ENCODE measurements around the gene PSMA6. TPM values are rescaled to one million over a fixed set of nuclear protein-coding genes. Genes with fewer than 3 reads are reported as not detected.
A peak's percentile ranks its signal among the peaks of the same experiment; 100 is the strongest.
"Not testable (repeated sequence)": the region's sequence is repeated elsewhere in the genome, so short reads cannot be mapped to it uniquely, and the experiment has no call there.

The PSMA6 gene
- 258 and 267 TPM in 2 replicates for total RNA-seq

DNA sequence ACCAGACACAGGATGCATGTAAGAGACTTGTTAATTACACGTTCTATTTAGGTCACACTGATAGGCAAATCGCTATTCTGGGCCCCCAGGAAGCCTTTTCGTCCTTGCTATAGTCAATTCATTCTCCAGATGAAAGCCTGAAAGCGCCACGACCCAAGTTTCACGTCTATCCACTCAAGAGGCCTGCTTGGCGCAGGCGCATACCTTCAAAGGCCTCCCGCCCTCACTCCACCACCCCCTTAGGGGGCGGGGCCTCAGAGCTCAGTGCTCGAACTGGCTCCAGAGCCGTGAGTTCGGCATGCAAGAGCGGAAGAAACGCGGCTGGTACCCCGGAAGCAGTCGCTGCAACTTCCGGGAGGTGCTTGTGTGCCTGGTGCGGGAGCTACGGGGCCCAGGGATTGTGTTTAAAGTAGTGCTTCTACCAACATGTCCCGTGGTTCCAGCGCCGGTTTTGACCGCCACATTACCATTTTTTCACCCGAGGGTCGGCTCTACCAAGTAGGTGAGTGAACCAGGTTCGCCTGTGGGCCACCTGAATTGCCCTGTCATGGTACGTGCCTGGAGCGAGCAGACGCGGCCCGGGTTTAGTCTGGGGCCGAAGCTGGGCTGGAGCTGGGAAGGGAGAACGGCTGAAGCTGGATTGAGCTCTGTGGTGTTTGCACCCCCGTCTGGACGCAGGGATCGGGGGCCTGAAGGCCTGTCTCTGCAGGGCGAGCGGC is at the start of gene PSMA6:
PSMA6 (plus strand) TSS at position 332 of the 719 bp plus-strand sequence; CDS start at position 427, 95 bp downstream.
- peak; percentile 96 for DNase-seq (ENCODE audit: low read depth, low spot score)

DNA sequence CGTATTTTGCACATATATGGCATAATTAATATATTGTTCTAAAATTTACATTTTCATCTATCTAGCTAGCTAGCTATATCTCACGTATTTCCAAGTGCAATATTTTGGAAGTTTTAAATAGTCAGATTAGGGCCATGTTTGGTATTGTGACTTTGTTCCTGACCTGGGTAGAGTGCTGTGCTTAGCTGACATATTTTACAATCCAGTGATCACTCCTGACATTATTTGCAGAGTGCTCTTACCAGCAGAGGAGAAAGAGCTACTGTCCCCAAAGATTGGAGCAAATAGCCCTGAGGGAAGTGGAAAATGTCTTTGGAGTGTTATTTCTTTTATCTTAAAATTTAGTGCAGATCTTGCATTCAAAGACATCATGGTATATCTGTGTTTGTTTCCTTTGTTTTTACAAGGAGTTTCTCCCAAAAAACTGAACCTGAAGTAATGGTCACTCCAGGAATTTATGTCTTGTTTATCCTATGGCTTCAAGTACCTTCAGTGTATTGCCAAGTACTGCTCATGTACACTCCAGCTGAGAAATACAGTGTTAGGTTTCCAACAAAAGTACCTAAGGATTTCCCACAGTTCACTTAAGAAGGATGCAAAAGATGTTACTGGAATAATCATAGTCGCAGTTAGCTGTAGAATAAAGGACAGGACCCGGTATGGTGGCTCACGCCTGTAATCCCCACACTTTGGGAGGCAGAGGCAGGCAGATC is 49.4 kb upstream of the PSMA6 start:
- no peak for DNase-seq (ENCODE audit: low read depth, low spot score)

DNA sequence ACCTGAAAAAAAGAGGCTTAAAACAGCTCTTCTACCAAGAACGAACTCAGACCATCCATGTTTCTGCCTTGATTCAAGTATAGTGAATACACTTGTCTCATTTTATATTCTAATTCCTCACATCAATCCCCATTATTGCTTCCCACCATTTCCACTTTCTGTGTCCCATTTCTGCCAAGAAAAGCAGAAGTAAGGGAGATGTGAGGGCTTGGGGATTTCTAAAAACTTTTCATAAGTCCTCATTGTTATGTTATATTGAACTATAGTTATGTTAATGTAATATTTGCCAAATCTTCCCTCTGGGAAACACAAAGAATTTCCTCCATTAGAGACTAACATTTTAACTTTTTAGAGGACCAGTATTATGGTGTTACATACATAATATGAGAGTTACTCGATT is 48.2 kb upstream of the PSMA6 start:
- DNase-seq (ENCODE audit: low read depth, low spot score), result no peak

DNA sequence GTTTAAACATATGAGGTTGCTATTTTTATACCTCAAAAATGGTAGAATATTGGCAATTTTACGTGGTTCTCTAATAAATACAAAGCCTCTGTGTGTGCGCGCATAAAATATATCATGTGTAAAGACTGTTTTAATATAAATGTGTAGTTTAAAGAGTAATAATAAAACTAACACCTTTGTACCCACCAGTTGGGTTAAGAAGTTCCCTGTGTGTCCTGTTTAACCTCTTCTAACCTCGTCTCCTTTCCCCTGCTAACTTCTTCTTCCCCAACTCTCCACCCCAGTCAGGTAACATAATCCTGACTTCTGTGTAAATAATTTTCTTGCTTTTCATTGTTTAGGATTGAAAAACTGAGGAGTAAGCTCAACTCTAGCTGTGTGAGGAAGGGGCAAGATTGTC is 47.6 kb upstream of the PSMA6 start:
- DNase-seq (ENCODE audit: low read depth, low spot score), result no peak

DNA sequence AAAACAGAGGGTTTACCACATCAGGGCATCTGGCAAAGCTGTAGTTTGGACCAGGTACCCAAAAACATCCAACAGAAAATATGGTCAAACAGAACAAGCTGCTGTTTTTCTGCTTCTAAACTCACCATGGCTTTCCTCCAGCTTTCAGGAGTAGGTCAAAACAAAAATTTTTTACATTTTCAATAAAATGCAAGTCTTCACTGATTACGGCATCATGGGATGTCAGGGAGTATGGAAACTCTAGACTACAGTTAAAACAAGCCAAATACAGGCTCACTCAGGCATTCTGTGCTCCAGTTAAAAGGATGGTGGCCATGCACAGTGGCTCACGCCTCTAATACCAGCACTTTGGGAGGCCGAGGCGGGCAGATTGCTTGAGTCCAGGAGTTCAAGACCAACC is 47.1 kb upstream of the PSMA6 start:
- no peak for DNase-seq (ENCODE audit: low read depth, low spot score)

DNA sequence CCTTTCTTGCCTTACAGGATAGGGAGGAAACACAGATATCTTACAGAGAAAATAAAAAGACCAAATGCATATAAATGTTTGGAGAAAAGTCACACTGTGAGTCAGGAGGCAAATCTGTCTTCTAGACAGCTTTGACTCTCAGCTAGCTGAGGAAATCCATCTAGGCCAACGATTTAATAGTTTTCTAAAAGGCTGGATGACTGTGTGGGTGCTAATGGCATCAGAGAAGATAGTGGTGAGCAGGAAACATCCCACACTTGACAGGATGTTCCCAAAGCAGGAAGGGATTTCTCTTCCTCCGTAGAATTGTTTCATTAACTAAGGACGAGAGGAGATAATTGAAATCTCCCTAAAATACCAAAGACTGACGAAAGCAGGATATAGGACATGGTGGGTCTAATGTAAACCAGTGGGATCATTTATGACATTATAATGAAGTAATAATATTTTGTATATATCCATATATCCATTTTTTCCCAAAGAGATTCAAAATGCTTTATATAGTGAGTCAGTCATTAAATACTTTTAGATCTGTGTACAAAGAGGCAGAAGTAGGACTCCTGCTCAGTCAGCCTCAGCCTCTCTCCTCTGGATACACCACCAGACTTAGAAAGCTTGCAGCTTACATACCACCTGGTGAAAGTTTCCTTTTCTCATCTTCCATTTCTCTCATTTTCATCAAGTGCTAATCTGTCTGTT is 44.3 kb upstream of the PSMA6 start:
- no peak for DNase-seq (ENCODE audit: low read depth, low spot score)

DNA sequence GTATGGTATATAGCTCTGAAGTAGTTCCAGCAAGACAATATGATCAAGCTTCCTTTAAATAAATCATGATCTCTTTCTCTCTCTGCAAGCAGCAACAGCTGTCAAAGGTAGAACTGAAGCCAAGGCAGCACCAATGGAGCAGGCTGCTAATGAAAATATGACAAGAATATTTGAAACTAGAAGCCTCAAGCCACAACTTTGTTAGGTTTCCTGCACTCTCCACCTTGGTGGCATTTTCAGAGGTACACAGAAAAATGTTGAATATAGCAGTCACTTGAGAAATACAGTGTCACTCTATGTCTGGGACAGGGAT is 43.8 kb upstream of the PSMA6 start:
- no peak for DNase-seq (ENCODE audit: low read depth, low spot score)

DNA sequence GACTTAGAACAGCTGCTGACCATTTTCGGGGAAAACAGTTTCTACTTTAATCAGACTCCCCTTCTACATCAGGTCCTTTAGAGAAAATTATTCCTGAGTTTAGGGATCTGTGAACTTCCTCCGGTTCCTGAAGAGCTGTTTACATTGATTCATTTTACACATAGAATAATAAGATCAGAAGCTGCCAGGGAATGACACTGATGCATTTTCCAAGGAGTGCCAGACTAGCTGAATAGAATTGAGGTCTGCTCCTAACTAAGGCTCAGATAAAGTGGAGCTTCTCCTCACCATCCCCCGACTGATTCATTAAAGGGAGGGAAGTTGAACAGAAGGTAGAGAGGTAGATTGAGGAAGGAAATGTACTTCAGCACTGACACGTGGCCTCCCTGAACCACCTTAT is 41.9 kb upstream of the PSMA6 start:
- no peak for DNase-seq (ENCODE audit: low read depth, low spot score)

DNA sequence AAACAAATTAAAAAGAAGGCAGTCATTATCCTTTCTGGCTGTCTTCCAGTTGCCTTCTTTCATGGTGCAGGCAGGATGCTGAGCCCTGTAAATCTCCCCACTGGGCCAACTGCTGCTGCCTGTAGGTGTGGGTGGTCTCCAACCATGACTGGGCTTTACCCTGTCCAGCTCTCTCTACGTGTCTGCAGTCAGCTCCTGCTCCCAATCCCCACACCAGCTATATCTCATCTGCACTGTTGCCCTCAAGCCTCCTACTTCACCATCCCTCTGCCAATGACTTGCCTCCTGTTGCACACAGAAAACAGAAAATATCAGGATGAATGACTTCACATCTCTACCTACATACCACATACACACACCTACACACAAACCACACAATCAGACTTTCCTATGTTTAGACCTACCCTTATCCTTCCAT is 39.7 kb upstream of the PSMA6 start:
- no peak for DNase-seq (ENCODE audit: low read depth, low spot score)

DNA sequence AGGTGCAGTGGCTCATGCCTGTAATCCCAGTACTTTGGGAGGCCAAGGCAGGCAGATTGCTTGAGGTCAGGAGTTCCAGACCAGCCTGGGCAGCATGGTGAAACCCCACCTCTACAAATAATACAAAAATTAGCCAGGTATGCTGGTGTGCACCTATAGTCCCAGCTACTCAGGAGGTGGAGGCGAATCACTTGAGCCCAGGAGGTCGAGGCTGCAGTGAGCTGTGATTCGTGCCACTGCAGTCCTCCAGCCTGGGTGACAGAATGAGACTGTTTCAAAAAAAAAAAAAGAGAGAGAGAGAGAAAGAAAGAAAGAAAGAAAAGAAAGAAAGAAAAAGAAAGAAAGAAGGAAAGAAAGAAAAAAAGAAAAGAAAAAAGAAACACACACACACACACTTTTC is 39.1 kb upstream of the PSMA6 start:
- not testable (repeated sequence) for DNase-seq (ENCODE audit: low read depth, low spot score)

DNA sequence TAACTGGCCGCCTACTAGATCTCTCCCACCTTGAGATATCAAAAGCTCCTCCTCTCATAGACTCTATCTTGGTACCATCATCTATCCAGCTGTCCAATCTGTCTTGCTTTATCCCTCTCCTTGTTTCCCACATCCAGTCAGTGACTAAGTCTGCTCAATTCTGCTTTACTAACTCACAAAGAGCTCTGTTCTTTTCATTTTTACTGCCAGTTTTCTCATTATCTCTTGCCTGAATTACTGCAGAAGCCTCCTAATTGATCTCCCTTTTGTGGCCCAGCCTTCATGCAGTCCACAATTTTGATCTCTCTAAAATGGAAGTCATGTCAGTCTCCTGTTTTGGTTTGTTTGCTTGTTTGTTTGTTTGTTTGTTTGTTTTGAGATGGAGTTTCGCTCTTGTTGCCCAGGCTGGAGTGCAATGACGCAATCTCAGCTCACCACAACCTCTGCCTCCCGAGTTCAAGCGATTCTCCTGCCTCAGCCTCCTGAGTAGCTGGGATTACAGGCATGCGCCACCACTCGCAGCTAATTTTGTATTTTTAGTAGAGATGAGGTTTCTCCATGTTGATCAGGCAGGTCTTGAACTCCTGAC is 38.1 kb upstream of the PSMA6 start:
- DNase-seq (ENCODE audit: low read depth, low spot score), result not testable (repeated sequence)

DNA sequence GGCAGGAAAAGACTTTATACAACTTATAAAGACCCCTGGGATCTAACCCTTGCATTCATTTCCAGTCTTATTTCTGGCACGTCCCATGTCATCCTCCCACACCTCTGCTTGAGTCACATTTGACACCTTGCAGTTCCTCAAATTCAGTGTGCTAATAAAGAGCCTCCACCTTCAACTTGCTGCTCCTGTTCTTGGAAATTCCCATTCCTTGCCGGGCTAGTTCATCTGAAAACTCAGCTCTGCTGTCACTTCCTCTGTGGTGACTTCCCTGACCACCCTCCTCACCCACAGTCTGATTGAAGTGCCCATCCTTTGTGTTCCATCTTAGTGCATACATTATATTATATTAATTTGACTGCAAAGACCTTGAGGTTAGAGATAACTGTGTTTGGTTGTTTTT is 37.4 kb upstream of the PSMA6 start:
- DNase-seq (ENCODE audit: low read depth, low spot score), result no peak

DNA sequence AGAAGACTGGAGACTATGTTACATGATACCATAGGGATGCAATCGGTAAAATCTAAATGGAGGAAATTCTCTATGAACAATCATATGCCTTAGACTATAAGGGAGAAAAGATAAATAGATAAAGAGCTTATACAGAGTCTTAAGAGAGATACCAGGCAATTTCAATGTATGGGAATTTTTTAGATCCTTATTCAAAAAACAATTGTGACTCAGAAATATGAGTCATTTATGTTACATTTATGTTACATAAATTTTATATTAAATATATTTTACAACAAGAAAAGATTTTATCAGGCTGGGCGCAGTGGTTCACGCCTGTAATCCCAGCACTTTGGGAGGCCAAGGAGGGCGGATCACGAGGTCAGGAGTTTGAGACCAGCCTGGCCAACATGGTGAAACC is 36.5 kb upstream of the PSMA6 start:
- DNase-seq (ENCODE audit: low read depth, low spot score), result no peak

DNA sequence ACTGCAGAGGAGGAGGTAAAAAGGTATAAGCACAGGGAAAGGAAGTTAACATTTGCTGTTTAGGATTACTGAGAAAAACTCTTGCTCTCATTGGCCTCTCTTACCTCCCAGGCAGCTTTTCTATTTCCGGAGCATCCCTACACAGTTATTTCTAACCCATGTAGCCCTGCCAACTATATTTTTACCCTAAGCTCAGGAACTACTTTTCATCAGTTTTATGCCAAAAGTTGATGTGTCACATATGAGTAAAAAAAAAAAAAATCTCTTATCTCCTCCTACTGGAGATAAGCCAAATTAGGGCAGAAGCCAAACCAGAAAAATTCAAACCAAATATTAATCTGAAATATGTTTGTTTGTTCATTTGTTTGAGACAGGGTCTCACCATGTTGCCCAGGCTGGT is 34.4 kb upstream of the PSMA6 start:
- no peak for DNase-seq (ENCODE audit: low read depth, low spot score)

DNA sequence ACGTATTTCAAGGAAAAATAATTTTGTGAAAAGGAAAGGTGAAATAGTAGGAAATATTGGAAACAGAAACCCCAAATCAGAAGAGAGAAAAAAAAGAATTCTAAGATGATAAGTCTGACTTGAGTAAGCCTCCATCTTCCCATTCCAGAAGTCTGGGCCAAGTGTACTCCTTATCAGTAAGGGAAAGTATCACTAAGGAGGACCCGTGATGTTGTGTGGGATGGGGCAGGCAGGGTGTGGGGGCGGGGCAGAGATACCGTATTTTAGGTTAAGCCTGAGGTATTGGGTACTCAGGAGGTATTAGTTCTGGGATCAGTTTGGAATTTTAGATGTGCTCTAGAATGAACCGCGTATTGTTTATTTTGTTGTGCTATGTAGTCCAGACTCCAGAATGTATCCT is 33.8 kb upstream of the PSMA6 start:
- DNase-seq (ENCODE audit: low read depth, low spot score), result no peak

DNA sequence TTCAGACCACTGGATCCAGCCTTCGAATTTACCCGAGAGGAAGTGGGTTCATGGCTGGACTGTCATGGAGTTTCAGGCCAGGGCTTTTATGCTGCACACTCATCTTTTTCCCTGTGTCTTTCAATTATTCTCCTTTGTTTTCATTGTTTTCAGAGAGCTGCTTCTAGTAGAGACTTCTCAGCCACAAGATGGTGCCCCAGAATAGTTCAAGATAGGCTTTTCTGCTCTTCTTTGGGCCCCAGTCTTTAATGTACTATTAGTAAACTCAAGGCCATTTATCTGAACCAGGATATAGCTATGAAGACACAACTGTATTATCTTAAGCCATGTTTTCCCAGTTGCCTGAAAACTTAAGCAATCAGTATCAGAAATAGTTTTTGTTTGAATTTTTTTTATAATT is 30.4 kb upstream of the PSMA6 start:
- no peak for DNase-seq (ENCODE audit: low read depth, low spot score)

DNA sequence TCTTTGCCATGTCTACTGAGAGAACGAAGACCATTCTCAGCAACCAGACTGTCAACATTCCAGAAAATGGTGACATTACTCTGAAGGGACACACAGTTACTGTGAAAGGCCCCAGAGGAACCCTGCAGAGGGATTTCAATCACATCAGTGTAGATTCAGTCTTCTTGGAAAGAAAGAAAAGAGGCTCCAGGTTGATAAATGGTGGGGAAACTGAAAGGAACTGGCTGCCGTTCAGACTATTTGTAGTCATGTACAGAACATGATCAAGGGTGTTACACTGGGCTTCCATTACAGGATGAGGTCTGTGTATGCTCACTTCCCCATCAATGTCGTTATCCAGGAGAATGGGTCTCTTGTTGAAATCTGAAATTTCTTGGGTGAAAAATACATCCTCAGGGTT is 29.7 kb upstream of the PSMA6 start:
- no peak for DNase-seq (ENCODE audit: low read depth, low spot score)

DNA sequence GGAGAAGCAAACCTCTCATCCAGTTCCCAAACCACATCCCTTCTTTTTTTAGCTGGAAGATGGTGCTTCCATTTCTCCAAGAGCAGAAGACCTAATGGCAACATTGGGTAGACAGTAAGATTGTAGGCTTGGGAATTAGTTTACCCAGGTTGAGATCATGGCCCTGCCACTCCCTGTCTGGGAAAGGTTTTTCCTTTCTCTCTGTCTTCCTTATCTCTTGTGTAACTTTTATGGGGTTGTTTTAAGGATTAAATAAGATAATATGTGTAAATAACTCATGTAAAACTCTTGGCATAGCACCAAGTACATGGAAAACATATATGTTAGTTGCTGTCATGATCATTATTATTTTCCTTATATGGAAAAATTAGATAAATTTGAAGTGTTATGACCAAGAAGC is 23.2 kb upstream of the PSMA6 start:
- no peak for DNase-seq (ENCODE audit: low read depth, low spot score)

DNA sequence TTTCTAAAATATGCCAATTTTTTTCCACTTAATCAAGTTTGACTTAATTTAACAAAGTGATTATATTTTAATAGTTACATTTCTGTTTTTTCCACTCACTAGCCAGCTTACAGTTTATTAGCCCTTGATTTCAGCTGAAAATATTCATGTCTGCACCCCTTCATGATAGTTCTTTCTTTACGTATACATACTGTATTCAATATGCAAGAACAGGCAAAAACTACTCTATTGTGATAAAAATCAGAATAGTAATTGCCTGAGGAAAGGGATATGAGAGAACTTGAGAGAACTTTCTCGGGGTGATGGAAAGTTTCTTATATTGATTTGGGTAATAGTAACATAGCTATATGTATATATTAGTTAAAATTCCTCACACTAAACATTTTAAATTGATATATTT is 17.4 kb upstream of the PSMA6 start:
- no peak for DNase-seq (ENCODE audit: low read depth, low spot score)

DNA sequence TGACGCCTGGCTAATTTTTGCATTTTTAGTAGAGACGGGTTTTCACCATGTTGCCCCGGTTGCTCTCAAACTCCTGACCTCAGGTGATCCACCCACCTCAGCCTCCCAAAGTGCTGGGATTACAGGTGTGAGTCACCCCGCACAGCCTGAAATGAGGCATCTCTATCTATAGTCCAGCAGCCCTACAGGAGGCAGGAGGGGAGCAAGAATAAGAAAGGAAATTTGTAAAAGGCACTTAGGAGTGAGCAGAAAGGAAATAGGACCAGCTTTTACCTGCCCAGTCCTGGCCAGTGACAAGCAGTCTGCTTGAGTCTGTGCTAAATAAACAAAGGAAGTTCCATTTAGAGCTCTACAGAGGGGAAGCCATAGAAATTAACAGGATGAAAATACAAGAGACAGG is 15.0 kb upstream of the PSMA6 start:
- DNase-seq (ENCODE audit: low read depth, low spot score), result no peak

DNA sequence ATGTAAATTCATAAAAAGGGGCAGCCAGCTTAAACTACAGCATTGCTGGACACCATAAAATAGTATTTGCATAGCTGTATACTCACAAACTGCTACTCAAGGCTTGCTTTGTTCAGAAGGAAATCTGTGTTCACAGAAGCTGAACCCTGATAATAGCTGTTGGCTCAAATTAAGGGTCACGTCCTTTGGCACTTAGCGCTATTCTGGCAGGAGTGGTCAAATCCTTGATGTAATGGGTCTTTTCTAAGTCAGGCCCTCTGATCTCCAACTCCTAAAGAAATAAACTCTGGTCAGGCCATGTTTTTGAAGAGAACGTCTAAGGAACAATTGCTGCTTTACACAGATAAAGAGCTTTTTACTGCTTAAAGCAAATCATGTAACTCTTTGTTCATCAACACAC is 12.8 kb upstream of the PSMA6 start:
- DNase-seq (ENCODE audit: low read depth, low spot score), result no peak

DNA sequence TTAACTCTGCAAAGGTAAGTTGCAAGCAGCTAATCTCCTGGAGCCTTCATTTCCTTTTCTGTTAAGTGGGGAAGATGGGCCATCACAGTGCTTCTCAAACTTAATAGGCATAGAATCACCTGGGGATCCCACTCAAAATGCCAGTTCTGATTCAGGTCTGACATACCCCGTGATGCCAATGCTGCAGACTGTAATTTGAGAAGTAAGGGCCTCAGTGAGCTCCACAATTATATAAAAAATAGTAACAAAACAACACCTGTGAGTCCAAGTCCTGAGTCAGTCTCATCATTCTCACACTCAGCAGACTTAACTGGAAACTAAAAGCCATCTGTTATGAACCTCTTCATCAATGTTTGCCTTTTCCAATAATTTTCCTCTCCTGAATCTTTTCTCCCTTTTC is 10.8 kb upstream of the PSMA6 start:
- no peak for DNase-seq (ENCODE audit: low read depth, low spot score)
